Adrenal gland (tissue), 12 donors: ENCODE results near the gene IRF8. TPM values are rescaled to one million over a fixed set of nuclear protein-coding genes. Genes with fewer than 3 reads are reported as not detected.
"Not testable (repeated sequence)": the region's sequence is repeated elsewhere in the genome, so short reads cannot be mapped to it uniquely, and the experiment has no call there.

Experiments
- DNase-seq, 7 donors: peaks; one replicate each; pipeline ENCODE4 v3.0.0-alpha.2; 2019 to 2020
- H3K27ac ChIP-seq, 5 donors: fragments of 200-600 bp; sonication (generic) in 4 of 5; 1 replicate in 3 of 5; 2 replicates in 2 of 5; pipeline versions ENCODE4 v1.5.1 to v1.8.0; 2016 to 2020; ENCODE audit warnings: mild to moderate bottlenecking in 1 of 5
- H3K27me3 ChIP-seq: fragments of 200-600 bp; 2 replicates; pipeline ENCODE4 v1.8.0; 2021
- H3K36me3 ChIP-seq, 2 donors: fragments of 200-600 bp; replicated peaks in 1 of 2; 1 replicate in 1 of 2; 2 replicates in 1 of 2; pipeline versions ENCODE4 v1.5.1 to v1.8.0; 2018 to 2022
- H3K4me1 ChIP-seq, 2 donors: fragments of 200-600 bp; replicated peaks in 1 of 2; 1 replicate in 1 of 2; 2 replicates in 1 of 2; pipeline versions ENCODE4 v1.5.1 to v1.8.0; 2018 to 2021
- H3K4me3 ChIP-seq, 4 donors: fragments of 200-600 bp; sonication (generic) in 3 of 4; one replicate each; pipeline ENCODE4 v1.5.1; 2016 to 2018
- H3K9me3 ChIP-seq, 3 donors: fragments of 200-600 bp; sonication (generic) in 1 of 3; replicated peaks in 1 of 3; 1 replicate in 2 of 3; 2 replicates in 1 of 3; pipeline versions ENCODE4 v1.5.1 to v1.8.0; 2016 to 2021
- CTCF ChIP-seq, 6 experiments: fragments of 450-650 bp in 4 of 6; fragments of 200-600 bp in 2 of 6; sonication (generic) in 1 of 6; IDR thresholded peaks; 1 replicate in 5 of 6; 2 replicates in 1 of 6; pipeline versions ENCODE4 v1.5.1 to v1.8.0; 2016 to 2021; ENCODE audit warnings: antibody characterized with exemption in 6 of 6, mild to moderate bottlenecking in 2 of 6, moderate library complexity in 1 of 6
- POLR2A ChIP-seq, 2 donors: fragments of 450-650 bp; IDR thresholded peaks; one replicate each; pipeline ENCODE4 v1.6.1; 2017; ENCODE audit warnings: antibody characterized with exemption in 2 of 2, mild to moderate bottlenecking in 2 of 2, moderate library complexity in 1 of 2
- WGBS, 4 donors: extraction: QIAGEN DNeasy Blood & Tissue Kit in 2 of 4; methylation state at CpG; one replicate each; pipeline versions ENCODE4 v1.1.5 to v1.1.7; 2013 to 2017; 5-methylcytosine and 5-hydroxymethylcytosine counted together
- intact Hi-C, 2 donors: fragments of 100-400 bp; cut with DNase I; formaldehyde crosslinking; loops; one replicate each; pipeline versions ENCODE4 v1.14.1 to v1.15.0; 2022 to 2023
- polyA plus RNA-seq, 3 donors: library from polyadenylated mRNA; stranded (reverse); fragments of 200-250 nt in 2 of 3; fragments of 350-450 nt in 1 of 3; fragmentation: Illumina TruSeq in 1 of 3; extraction: RNeasy Lipid Tissue Mini Kit (QIAGEN cat#74804) in 1 of 3; gene quantifications; one replicate each; pipeline ENCODE4 v1.2.3, GENCODE V29; 2013 to 2014
- total RNA-seq, 9 donors: library from RNA; depleted of rRNA in 4 of 9; stranded (reverse); fragments of >200 nt in 4 of 9; fragments of 120-200 nt in 1 of 9; fragmentation: NEBNext Ultra II Directional in 1 of 9; extraction: Animal tissue kit (Norgen Biotek cat#: 25700) in 1 of 9; gene quantifications; one replicate each; pipeline versions ENCODE4 v1.1.0 to v1.2.4, GENCODE V29; 2013 to 2023
- donor health status: healthy with polysubstance abuse.
- donor health status: Bipolar disorder and iron deficiency.
- donor health status: DM: yes; HTN: yes; CAD: no.
- donor health status: DM: no; HTN: no; CAD: no.
- donor health status: DM: no; HTN: no; CAD: no.
- donor health status: DM: yes; HTN: yes; CAD: no.

IRF8 gene
- total and polyA plus RNA-seq, 12 donors = 3.4 to 40.1 (median 16.3) TPM

GRCh38 chr16:85936816-85937215 is 37.9 kb downstream of the IRF8 start:
- no peaks in the 10 kb centered on the region for H3K27me3 ChIP-seq
- no peak for DNase-seq
- H3K36me3 ChIP-seq = no peaks in the 10 kb centered on the region
- intact Hi-C loops = no loop called here
- WGBS, 4 donors = 79 to 87% (median 80%) methylated on average over 12 of the region's 12 CpGs
- no peak overlapping the region for H3K4me3 ChIP-seq
- TF ChIP-seq POLR2A (IDR thresholded peaks at IDR 0.05) (no peak), CTCF (IDR thresholded peaks at IDR 0.05) (no peak)
- H3K9me3 ChIP-seq = no peaks in the 10 kb centered on the region
- no peak overlapping the region for H3K27ac ChIP-seq
- H3K4me1 ChIP-seq = no peaks in the 10 kb centered on the region

- Histone ChIP-seq H3K4me3 (no peak overlapping the region), H3K36me3 (no peaks in the 10 kb centered on the region), H3K4me1 (no peaks in the 10 kb centered on the region), H3K27ac (no peak overlapping the region), H3K9me3 (no peaks in the 10 kb centered on the region), H3K27me3 (no peaks in the 10 kb centered on the region)
- DNase-seq = no peak
- WGBS, 4 donors = 74 to 84% (median 80%) methylated on average over 5 of the region's 5 CpGs
- TF ChIP-seq CTCF (IDR thresholded peaks at IDR 0.05) = no peak
- TF ChIP-seq POLR2A (IDR thresholded peaks at IDR 0.05) = no peak
- intact Hi-C loops = no loop called here
Observed at GRCh38 chr16:85940214-85940613, 41.3 kb downstream of the IRF8 start.

- no peaks in the 10 kb centered on the region for H3K36me3 ChIP-seq
- no peak overlapping the region for H3K27ac ChIP-seq
- no peak for DNase-seq
- intact Hi-C loops = no loop called here
- no peaks in the 10 kb centered on the region for H3K4me1 ChIP-seq
- H3K27me3 ChIP-seq = no peaks in the 10 kb centered on the region
- H3K9me3 ChIP-seq = no peaks in the 10 kb centered on the region
- H3K4me3 ChIP-seq = no peak overlapping the region
- no peak for TF ChIP-seq POLR2A (IDR thresholded peaks at IDR 0.05)
- TF ChIP-seq CTCF (IDR thresholded peaks at IDR 0.05) = no peak
- WGBS, 4 donors = 67 to 79% (median 68%) methylated on average over 12 to 14 of the region's 14 CpGs
Observed at GRCh38 chr16:85941863-85942644, 43.1 kb downstream of the IRF8 start.

GRCh38 chr16:85942659-85943058 is 43.7 kb downstream of the IRF8 start:
- H3K9me3 ChIP-seq, H3K4me3 ChIP-seq, H3K27ac ChIP-seq, H3K36me3 ChIP-seq, H3K27me3 ChIP-seq, DNase-seq, intact Hi-C loops, H3K4me1 ChIP-seq: not testable (repeated sequence)
- 72 to 85% (median 78%) methylated on average over 10 of the region's 10 CpGs for WGBS, 4 donors

GRCh38 chr16:85943711-85944110 is 44.7 kb downstream of the IRF8 start:
- intact Hi-C loops = no loop called here
- H3K4me3 ChIP-seq = no peak overlapping the region
- H3K27ac ChIP-seq = no peak overlapping the region
- H3K27me3 ChIP-seq = no peaks in the 10 kb centered on the region
- H3K36me3 ChIP-seq = no peaks in the 10 kb centered on the region
- no peaks in the 10 kb centered on the region for H3K9me3 ChIP-seq
- DNase-seq = no peak
- H3K4me1 ChIP-seq = no peaks in the 10 kb centered on the region
- TF ChIP-seq POLR2A (IDR thresholded peaks at IDR 0.05) (no peak), CTCF (IDR thresholded peaks at IDR 0.05) (no peak)
- WGBS, 4 donors = 50 to 67% (median 64%) methylated on average over 1 to 2 of the region's 2 CpGs
